Sigmoid colon (tissue), 7 donors: Measurements from ENCODE around the gene ACYP2. TPM values are rescaled to one million over a fixed set of nuclear protein-coding genes. Genes with fewer than 3 reads are reported as not detected.

ENCODE experiments used
- DNase-seq: peaks from one replicate; pipeline ENCODE4 v3.0.0-alpha.2; 2019
- H3K27ac ChIP-seq, 4 donors: fragments of 200-600 bp; sonication (generic); one replicate each; pipeline ENCODE4 v1.5.1; 2016 to 2019; ENCODE audit warnings: mild to moderate bottlenecking in 1 of 4
- H3K27me3 ChIP-seq, 3 donors: fragments of 200-600 bp; sonication (generic); one replicate each; pipeline ENCODE4 v1.5.1; 2019; ENCODE audit warnings: mild to moderate bottlenecking in 1 of 3
- H3K36me3 ChIP-seq, 4 donors: fragments of 200-600 bp; sonication (generic); one replicate each; pipeline ENCODE4 v1.5.1; 2016 to 2019
- H3K4me1 ChIP-seq, 4 donors: fragments of 200-600 bp; sonication (generic); one replicate each; pipeline ENCODE4 v1.5.1; 2017 to 2019
- H3K4me3 ChIP-seq, 4 donors: fragments of 200-600 bp; sonication (generic); one replicate each; pipeline ENCODE4 v1.5.1; 2017 to 2019; ENCODE audit warnings: mild to moderate bottlenecking in 2 of 4, moderate library complexity in 1 of 4
- H3K9me3 ChIP-seq, 4 donors: fragments of 200-600 bp in 3 of 4; sonication (generic) in 3 of 4; one replicate each; pipeline versions ENCODE4 v1.5.1 to v1.6.1; 2013 to 2019
- EP300 ChIP-seq, 4 donors: sonication (generic); formaldehyde crosslinking; IDR thresholded peaks; one replicate each; pipeline ENCODE4 v1.6.1; 2017; ENCODE audit warnings: antibody characterized with exemption in 4 of 4
- POLR2A ChIP-seq, 2 donors: fragments of 450-650 bp; IDR thresholded peaks; one replicate each; pipeline ENCODE4 v1.6.1; 2016; ENCODE audit warnings: antibody characterized with exemption in 2 of 2, mild to moderate bottlenecking in 2 of 2, moderate library complexity in 2 of 2
- POLR2AphosphoS5 ChIP-seq, 4 donors: sonication (generic); formaldehyde crosslinking; IDR thresholded peaks; one replicate each; pipeline ENCODE4 v1.6.1; 2017; ENCODE audit warnings: antibody characterized with exemption in 4 of 4
- WGBS, 2 donors: extraction: QIAGEN DNeasy Blood & Tissue Kit; methylation state at CpG; one replicate each; pipeline ENCODE4 v1.1.7; 2013; 5-methylcytosine and 5-hydroxymethylcytosine counted together
- intact Hi-C: fragments of 100-400 bp; cut with DNase I; formaldehyde crosslinking; loops from one replicate; pipeline ENCODE4 v1.15.1; 2023
- polyA plus RNA-seq, 3 donors: library from polyadenylated mRNA; stranded (reverse); fragments of 200-250 nt; gene quantifications; one replicate each; pipeline ENCODE4 v1.2.3, GENCODE V29; 2013
- total RNA-seq, 4 donors: library from RNA; depleted of rRNA; stranded (reverse); fragments of >200 nt; gene quantifications; one replicate each; pipeline ENCODE4 v1.1.0, GENCODE V29; 2016
- TF ChIP-seq, protein P1 (sequence below), 4 experiments: fragments of 450-650 bp in 3 of 4; fragments of 200-600 bp in 1 of 4; IDR thresholded peaks; one replicate each; pipeline ENCODE4 v1.5.1; 2016 to 2019; ENCODE audit warnings: antibody characterized with exemption in 4 of 4, mild to moderate bottlenecking in 3 of 4, moderate library complexity in 2 of 4
- donor health status: healthy with polysubstance abuse.
- donor health status: Bipolar disorder and iron deficiency.
- donor health status: healthy.

ACYP2 gene
- total and polyA plus RNA-seq, 7 donors, result 13.2 to 32.0 (median 19.8) TPM

DNA sequence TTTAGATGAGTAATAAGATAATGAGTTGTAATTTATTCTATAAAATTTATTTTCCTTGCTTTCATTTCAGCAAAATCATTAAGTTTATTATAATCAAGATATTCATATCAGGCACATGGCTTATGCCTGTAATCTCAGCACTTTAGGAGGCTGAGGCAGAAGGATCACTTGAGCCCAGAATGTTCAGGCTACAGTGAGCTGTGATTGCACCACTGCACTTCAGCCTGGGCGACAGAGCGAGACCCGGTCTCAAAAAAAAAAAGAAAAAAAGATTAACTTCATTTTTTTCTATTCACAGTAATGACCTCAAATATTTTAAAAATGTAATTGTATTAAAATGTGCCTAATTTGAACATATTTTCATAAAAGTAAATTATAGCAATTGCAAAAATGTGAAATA lies 67.9 kb downstream of the ACYP2 start:
- no peaks in the 10 kb centered on the region for H3K36me3 ChIP-seq
- H3K4me1 ChIP-seq, result peaks cover 0 to 7% (median 3%) of the 10 kb centered on the region in 4 donors
- H3K4me3 ChIP-seq, result no peak overlapping the region
- no peak for TF ChIP-seq EP300 (IDR thresholded peaks at IDR 0.05)
- no peak for TF ChIP-seq POLR2AphosphoS5 (IDR thresholded peaks at IDR 0.05)
- TF ChIP-seq, protein P1, sequence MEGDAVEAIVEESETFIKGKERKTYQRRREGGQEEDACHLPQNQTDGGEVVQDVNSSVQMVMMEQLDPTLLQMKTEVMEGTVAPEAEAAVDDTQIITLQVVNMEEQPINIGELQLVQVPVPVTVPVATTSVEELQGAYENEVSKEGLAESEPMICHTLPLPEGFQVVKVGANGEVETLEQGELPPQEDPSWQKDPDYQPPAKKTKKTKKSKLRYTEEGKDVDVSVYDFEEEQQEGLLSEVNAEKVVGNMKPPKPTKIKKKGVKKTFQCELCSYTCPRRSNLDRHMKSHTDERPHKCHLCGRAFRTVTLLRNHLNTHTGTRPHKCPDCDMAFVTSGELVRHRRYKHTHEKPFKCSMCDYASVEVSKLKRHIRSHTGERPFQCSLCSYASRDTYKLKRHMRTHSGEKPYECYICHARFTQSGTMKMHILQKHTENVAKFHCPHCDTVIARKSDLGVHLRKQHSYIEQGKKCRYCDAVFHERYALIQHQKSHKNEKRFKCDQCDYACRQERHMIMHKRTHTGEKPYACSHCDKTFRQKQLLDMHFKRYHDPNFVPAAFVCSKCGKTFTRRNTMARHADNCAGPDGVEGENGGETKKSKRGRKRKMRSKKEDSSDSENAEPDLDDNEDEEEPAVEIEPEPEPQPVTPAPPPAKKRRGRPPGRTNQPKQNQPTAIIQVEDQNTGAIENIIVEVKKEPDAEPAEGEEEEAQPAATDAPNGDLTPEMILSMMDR (IDR thresholded peaks at IDR 0.05), result no peak
- no peak for TF ChIP-seq POLR2A (IDR thresholded peaks at IDR 0.05)
- H3K27ac ChIP-seq, result no peak overlapping the region
- no peaks in the 10 kb centered on the region for H3K27me3 ChIP-seq
- no peaks in the 10 kb centered on the region for H3K9me3 ChIP-seq
- intact Hi-C loops, result no loop called here
- no peak for DNase-seq
- WGBS, 2 donors, result 94 to 96% methylated on average over 3 of the region's 3 CpGs

DNA sequence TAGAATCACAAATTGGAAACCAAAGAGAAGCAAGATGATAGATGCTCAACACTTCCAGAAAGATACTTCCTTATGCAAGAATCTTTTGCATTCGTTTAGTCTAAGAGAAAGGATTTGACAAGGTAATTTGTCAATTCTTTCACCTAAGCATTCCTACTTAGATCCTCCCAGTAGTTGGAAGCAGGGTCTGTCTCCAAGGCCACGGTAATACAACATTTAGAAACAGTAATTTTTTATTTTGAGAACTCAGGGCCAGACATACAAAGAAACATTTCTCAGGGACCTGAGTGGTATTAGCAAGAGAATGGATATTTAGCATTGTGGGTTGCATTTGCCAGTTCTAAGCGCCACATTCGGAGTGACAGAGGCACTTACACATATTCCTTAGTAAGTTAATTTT lies 68.6 kb downstream of the ACYP2 start:
- Histone ChIP-seq H3K4me1 (peaks cover 0 to 7% (median 3%) of the 10 kb centered on the region in 4 donors), H3K36me3 (no peaks in the 10 kb centered on the region), H3K4me3 (no peak overlapping the region), H3K27me3 (no peaks in the 10 kb centered on the region), H3K27ac (peak overlapping the region in 1 of 4 donors; percentile 2), H3K9me3 (no peaks in the 10 kb centered on the region)
- TF ChIP-seq, protein P1 (IDR thresholded peaks at IDR 0.05), result no peak
- no peak for TF ChIP-seq POLR2AphosphoS5 (IDR thresholded peaks at IDR 0.05)
- no peak for TF ChIP-seq EP300 (IDR thresholded peaks at IDR 0.05)
- no peak for TF ChIP-seq POLR2A (IDR thresholded peaks at IDR 0.05)
- intact Hi-C loops, result no loop called here
- no peak for DNase-seq
- 90 to 91% methylated on average over 4 of the region's 4 CpGs for WGBS, 2 donors

DNA sequence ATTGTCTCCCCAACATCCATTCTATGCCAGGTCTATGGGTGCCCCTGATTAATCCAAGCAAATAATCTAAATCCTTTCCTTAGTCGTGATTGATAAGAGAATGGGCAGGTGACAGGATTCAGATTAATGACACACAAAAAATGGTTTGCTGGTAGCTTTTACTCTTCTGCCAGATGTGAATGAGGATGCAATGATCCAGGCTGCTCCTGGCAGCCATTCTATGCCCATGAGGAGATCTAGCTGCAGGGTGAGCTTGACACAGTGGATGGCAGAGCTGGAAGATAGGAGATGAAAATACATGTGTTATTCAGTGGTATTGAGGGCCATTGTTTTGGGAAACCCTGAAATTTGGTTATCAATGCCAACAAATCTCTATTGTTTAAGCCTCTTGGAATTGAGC lies 69.7 kb downstream of the ACYP2 start:
- Histone ChIP-seq H3K36me3 (no peaks in the 10 kb centered on the region), H3K27ac (no peak overlapping the region), H3K9me3 (no peaks in the 10 kb centered on the region), H3K4me3 (no peak overlapping the region), H3K27me3 (no peaks in the 10 kb centered on the region), H3K4me1 (peaks cover 0 to 7% (median 3%) of the 10 kb centered on the region in 4 donors)
- no peak for TF ChIP-seq POLR2AphosphoS5 (IDR thresholded peaks at IDR 0.05)
- TF ChIP-seq POLR2A (IDR thresholded peaks at IDR 0.05), result no peak
- TF ChIP-seq, protein P1 (IDR thresholded peaks at IDR 0.05), result no peak
- TF ChIP-seq EP300 (IDR thresholded peaks at IDR 0.05), result no peak
- no peak for DNase-seq
- intact Hi-C loops, result no loop called here
- WGBS, 2 donors, result 93 to 96% methylated on average over 1 of the region's 1 CpG

DNA sequence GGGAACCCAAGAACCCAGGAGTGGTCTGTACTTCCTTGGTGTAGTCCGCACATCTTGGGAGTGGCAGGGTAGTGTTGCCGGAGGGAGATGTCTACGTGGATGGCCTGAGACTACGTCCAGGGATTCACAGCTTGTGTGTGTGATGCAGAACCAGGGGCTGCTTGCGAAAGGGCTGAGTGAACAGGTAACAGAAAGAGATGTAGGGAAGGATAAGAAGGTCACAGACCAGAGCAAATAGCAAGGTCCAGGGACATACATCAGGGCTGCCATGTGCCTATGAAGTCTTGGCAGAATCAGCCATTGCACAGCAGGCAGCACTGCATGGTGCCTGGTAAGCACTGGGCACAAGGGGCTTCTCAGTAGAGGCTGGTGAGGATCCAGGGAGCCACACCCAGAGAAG lies 71.9 kb downstream of the ACYP2 start:
- 96 to 98% methylated on average over 5 of the region's 5 CpGs for WGBS, 2 donors
- H3K36me3 ChIP-seq, result no peaks in the 10 kb centered on the region
- H3K4me1 ChIP-seq, result peaks cover 0 to 7% (median 3%) of the 10 kb centered on the region in 4 donors
- TF ChIP-seq, protein P1 (IDR thresholded peaks at IDR 0.05), result no peak
- no peak for TF ChIP-seq POLR2A (IDR thresholded peaks at IDR 0.05)
- TF ChIP-seq EP300 (IDR thresholded peaks at IDR 0.05), result no peak
- no peak for TF ChIP-seq POLR2AphosphoS5 (IDR thresholded peaks at IDR 0.05)
- no peaks in the 10 kb centered on the region for H3K27me3 ChIP-seq
- no peak for DNase-seq
- no peaks in the 10 kb centered on the region for H3K9me3 ChIP-seq
- intact Hi-C loops, result no loop called here
- H3K27ac ChIP-seq, result no peak overlapping the region
- no peak overlapping the region for H3K4me3 ChIP-seq

DNA sequence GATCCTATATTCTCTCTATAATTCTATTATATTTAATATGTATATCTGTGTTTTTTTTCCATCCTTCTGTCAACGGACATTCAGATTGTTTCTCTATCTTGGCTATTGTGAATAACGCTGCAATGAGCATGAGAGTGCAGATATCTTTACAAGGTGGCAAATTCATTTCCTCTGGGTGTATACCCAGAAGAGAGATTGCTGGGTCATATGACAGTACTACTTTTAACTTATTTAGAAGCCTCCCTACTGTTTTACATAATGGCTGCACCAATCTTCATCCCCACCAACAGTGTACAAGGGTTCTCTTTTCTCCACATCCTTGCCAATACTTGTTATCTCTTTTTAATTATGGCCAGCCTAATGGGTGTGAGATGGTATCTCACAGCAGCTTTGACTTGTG lies 74.1 kb downstream of the ACYP2 start:
- intact Hi-C loops, result no loop called here
- Histone ChIP-seq H3K4me1 (peaks cover 0 to 2% (median 0%) of the 10 kb centered on the region in 4 donors), H3K9me3 (no peaks in the 10 kb centered on the region), H3K4me3 (no peak overlapping the region), H3K27me3 (no peaks in the 10 kb centered on the region), H3K27ac (no peak overlapping the region), H3K36me3 (no peaks in the 10 kb centered on the region)
- DNase-seq, result no peak
- no peak for TF ChIP-seq EP300 (IDR thresholded peaks at IDR 0.05)
- TF ChIP-seq, protein P1 (IDR thresholded peaks at IDR 0.05), result no peak
- TF ChIP-seq POLR2AphosphoS5 (IDR thresholded peaks at IDR 0.05), result no peak
- no peak for TF ChIP-seq POLR2A (IDR thresholded peaks at IDR 0.05)
- 91% methylated on average over 2 of the region's 2 CpGs for WGBS, 2 donors
